ENCODE data around the gene BAIAP2. TPM values are rescaled to one million over a fixed set of nuclear protein-coding genes. Genes with fewer than 3 reads are reported as not detected.

The BAIAP2 gene
- total and polyA plus RNA-seq, 2 of the 13 experiments (the other 11 are each of a cell fraction or from before 2014, with no cell fraction given), result 22.5 to 24.0 TPM

DNA sequence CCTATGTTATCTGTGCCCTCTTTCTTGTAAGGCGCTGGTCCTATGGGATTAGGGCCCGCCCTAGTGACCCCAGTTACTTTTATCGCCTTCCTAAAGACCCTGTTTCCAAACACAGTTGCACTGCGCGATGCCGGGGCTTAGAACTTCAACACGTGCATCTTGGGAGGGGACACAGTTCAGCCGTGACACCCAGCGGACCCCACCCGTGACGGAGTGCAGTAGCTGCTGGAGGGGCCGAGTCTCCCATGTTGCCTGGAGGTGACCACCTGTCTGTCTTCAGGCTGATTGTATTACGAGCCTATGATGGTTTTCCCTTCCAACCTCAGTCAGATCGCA, 9.4 kb downstream of the BAIAP2 start:
- Histone ChIP-seq H3K9me3 (ENCODE audit: low read length) (no peaks in the 10 kb centered on the region), H3K79me2 (ENCODE audit: insufficient read depth, low read length) (peaks cover 72% of the 10 kb centered on the region), H3K4me2 (ENCODE audit: low read depth, low read length) (peak overlapping the region; percentile 95), H4K20me1 (ENCODE audit: insufficient read depth, low read length) (peaks cover 25% of the 10 kb centered on the region; the same call in 1 of the 2 replicates), H3K4me3 (replicated peaks in 1 of 3; ENCODE audit: insufficient read depth in 1 of 3, low read depth in 2 of 3, low read length in 3 of 3) (peak overlapping the region; percentile 55 to 77 (median 57)), H2AFZ (ENCODE audit: low read length) (no peak overlapping the region), H3K4me1 (ENCODE audit: insufficient read depth, low read length) (peaks cover 98% of the 10 kb centered on the region), H3K27ac (ENCODE audit: extremely low read length, insufficient read depth, low read length) (peak overlapping the region; percentile 74), H3K36me3 (replicated peaks in 1 of 2; ENCODE audit: control insufficient read depth in 1 of 2, insufficient read depth in 2 of 2, low read length in 2 of 2) (no peaks in the 10 kb centered on the region), H3K27me3 (ENCODE audit: control insufficient read depth in 1 of 2, insufficient read depth in 2 of 2, low read length in 2 of 2) (no peaks in the 10 kb centered on the region), H3K9ac (ENCODE audit: insufficient read depth, low read depth, low read length) (peak overlapping the region; percentile 21)
- BruUV-seq (replicated peaks), result no TSS peak
- POLR2A ChIA-PET, result interaction anchor here (0.6 to 2.8 kb wide), 15 partner anchors 10 to 464 kb away, joined by 3 to 23 read pairs (median 4); partner anchors contain the start of genes BAIAP2, CEP131 and CHMP6
- no peak for ATAC-seq
- no peak for DNase-seq (ENCODE audit: low spot score)
- 70% methylated on average over 13 of the region's 14 CpGs for WGBS (ENCODE audit: low lambda C conversion rate)
- in situ Hi-C loops (cut with HindIII; ENCODE audit: extremely low pct_ligation_motif_present, low pct_unique_long_range_greater_than_20kb) (loop anchor here (5.0 kb wide), 1 partner anchor 38 kb away; no protein-coding TSS in a partner anchor), intact Hi-C loops (cut with micrococcal nuclease; ENCODE audit: unreplicated experiment) (loop anchor here (2.0 to 5.0 kb wide), 2 partner anchors 52 kb away; partner anchors contain the start of gene CHMP6)
- CTCF ChIA-PET (ENCODE audit: low intra/inter-chr PET ratio, low total read pairs), result no interaction called here
- FAIRE-seq, result no peak
- TF ChIP-seq PHF21A (CRISPR knock-in tag; IDR thresholded peaks at IDR 0.05) (no peak), RXRB (CRISPR knock-in tag; IDR thresholded peaks at IDR 0.05; ENCODE audit: borderline replicate concordance) (no peak), LCORL (IDR thresholded peaks at IDR 0.05) (no peak), LCORL (CRISPR knock-in tag; IDR thresholded peaks at IDR 0.05) (no peak; the same call in 1 of the 2 replicates), ZMYM4 (CRISPR knock-in tag; IDR thresholded peaks at IDR 0.05) (peak; percentile 55; the same call in 1 of the 2 replicates), NONO (IDR thresholded peaks at IDR 0.05) (no peak), NONO (CRISPR knock-in tag; conservative IDR thresholded peaks at IDR 0.05) (0 out of 2 replicates have a peak, but pooled peaks have one; percentile 26), PAX8 (CRISPR knock-in tag; IDR thresholded peaks at IDR 0.05; ENCODE audit: borderline replicate concordance) (0 out of 2 replicates have a peak, but pooled peaks have one; percentile 67), PPARG (CRISPR knock-in tag; conservative IDR thresholded peaks at IDR 0.05) (no peak), EED (CRISPR knock-in tag; IDR thresholded peaks at IDR 0.05) (0 out of 2 replicates have a peak, but pooled peaks have one; percentile 63), IRF1 (CRISPR knock-in tag; IDR thresholded peaks at IDR 0.05; ENCODE audit: low read depth) (0 out of 2 replicates have a peak, but pooled peaks have one; percentile 26), KDM5A (IDR thresholded peaks at IDR 0.05; ENCODE audit: borderline replicate concordance, low read length) (peak; percentile 37; the same call in 1 of the 2 replicates), HMGXB4 (CRISPR knock-in tag; IDR thresholded peaks at IDR 0.05; ENCODE audit: borderline replicate concordance in 1 of 2, low read depth in 1 of 2) (0 out of 4 replicates have a peak, but pooled peaks of 1 of the 2 experiments have one; percentile 33), TCF7L2 (IDR thresholded peaks at IDR 0.05; ENCODE audit: low read depth, low read length) (no peak), ZSCAN29 (CRISPR knock-in tag; conservative IDR thresholded peaks at IDR 0.05) (0 out of 2 replicates have a peak, but pooled peaks have one; percentile 61), ZNF251 (CRISPR knock-in tag; IDR thresholded peaks at IDR 0.05) (0 out of 2 replicates have a peak, but pooled peaks have one; percentile 67), EEA1 (CRISPR knock-in tag; IDR thresholded peaks at IDR 0.05; ENCODE audit: borderline replicate concordance) (no peak), ZNF543 (CRISPR knock-in tag; IDR thresholded peaks at IDR 0.05) (peak; percentile 78; the same call in 1 of the 2 replicates), KLF16 (CRISPR knock-in tag; IDR thresholded peaks at IDR 0.05) (0 out of 4 replicates have a peak, but pooled peaks of 1 of the 2 experiments have one; percentile 65)
- TF ChIP-seq, protein P1, sequence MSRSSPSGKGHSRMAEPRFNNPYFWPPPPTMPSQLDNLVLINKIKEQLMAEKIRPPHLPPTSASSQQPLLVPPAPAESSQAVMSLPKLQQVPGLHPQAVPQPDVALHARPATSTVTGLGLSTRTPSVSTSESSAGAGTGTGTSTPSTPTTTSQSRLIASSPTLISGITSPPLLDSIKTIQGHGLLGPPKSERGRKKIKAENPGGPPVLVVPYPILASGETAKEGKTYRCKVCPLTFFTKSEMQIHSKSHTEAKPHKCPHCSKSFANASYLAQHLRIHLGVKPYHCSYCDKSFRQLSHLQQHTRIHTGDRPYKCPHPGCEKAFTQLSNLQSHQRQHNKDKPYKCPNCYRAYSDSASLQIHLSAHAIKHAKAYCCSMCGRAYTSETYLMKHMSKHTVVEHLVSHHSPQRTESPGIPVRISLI (CRISPR knock-in tag; IDR thresholded peaks at IDR 0.05; ENCODE audit: borderline replicate concordance), result 0 out of 2 replicates have a peak, but pooled peaks have one; percentile 17
- TF ChIP-seq, protein P2, sequence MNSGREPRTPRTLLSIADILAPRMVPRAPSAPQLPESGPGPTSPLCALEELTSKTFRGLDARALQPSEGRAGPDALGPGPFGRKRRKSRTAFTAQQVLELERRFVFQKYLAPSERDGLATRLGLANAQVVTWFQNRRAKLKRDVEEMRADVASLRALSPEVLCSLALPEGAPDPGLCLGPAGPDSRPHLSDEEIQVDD (CRISPR knock-in tag; IDR thresholded peaks at IDR 0.05; ENCODE audit: borderline replicate concordance), result 0 out of 2 replicates have a peak, but pooled peaks have one; percentile 63
